Prostate gland (tissue), 2 donors: ENCODE results near the gene TTLL4.

Source experiments
- POLR2A ChIP-seq: fragments of 450-650 bp; IDR thresholded peaks from one replicate; pipeline ENCODE4 v1.6.1; 2016; ENCODE audit warnings: antibody characterized with exemption, mild to moderate bottlenecking
- TF ChIP-seq, protein P1 (sequence below), 4 experiments: fragments of 200-600 bp in 2 of 4; fragments of 450-650 bp in 2 of 4; sonication (generic) in 2 of 4; IDR thresholded peaks; 1 replicate in 3 of 4; 2 replicates in 1 of 4; pipeline ENCODE4 v1.5.1; 2016 to 2019; ENCODE audit warnings: antibody characterized with exemption in 4 of 4, mild to moderate bottlenecking in 2 of 4, moderate library complexity in 2 of 4

GRCh38 chr2:218746960-218747359 lies 36.3 kb downstream of the TTLL4 start:
- TF ChIP-seq, protein P1, sequence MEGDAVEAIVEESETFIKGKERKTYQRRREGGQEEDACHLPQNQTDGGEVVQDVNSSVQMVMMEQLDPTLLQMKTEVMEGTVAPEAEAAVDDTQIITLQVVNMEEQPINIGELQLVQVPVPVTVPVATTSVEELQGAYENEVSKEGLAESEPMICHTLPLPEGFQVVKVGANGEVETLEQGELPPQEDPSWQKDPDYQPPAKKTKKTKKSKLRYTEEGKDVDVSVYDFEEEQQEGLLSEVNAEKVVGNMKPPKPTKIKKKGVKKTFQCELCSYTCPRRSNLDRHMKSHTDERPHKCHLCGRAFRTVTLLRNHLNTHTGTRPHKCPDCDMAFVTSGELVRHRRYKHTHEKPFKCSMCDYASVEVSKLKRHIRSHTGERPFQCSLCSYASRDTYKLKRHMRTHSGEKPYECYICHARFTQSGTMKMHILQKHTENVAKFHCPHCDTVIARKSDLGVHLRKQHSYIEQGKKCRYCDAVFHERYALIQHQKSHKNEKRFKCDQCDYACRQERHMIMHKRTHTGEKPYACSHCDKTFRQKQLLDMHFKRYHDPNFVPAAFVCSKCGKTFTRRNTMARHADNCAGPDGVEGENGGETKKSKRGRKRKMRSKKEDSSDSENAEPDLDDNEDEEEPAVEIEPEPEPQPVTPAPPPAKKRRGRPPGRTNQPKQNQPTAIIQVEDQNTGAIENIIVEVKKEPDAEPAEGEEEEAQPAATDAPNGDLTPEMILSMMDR (IDR thresholded peaks at IDR 0.05): no peak
- TF ChIP-seq POLR2A: no peak
